Type B pancreatic cell (in vitro differentiated cells): ENCODE measurements around the gene DNMT1. TPM values are rescaled to one million over a fixed set of nuclear protein-coding genes. Genes with fewer than 3 reads are reported as not detected.

ENCODE experiments used
- DNase-seq: peaks from one replicate; pipeline ENCODE4 v3.0.0; 2021; ENCODE audit warnings: mixed read lengths; ENCODE audit not compliant: unreplicated experiment; ENCODE audit errors: extremely low spot score
- H3K27ac Mint-ChIP-seq: 2 replicates; pipeline ENCODE4 v1.8.0; 2021; ENCODE audit warnings: mild to moderate bottlenecking, mixed read lengths
- H3K27me3 Mint-ChIP-seq: 2 replicates; pipeline ENCODE4 v1.8.0; 2021; ENCODE audit warnings: mixed read lengths
- H3K36me3 Mint-ChIP-seq: 2 replicates; pipeline ENCODE4 v1.8.0; 2021; ENCODE audit warnings: mixed read lengths
- H3K4me1 Mint-ChIP-seq: one replicate; pipeline ENCODE4 v1.8.0; 2021; ENCODE audit warnings: mixed read lengths; ENCODE audit not compliant: unreplicated experiment
- H3K4me3 Mint-ChIP-seq: 2 replicates; pipeline ENCODE4 v1.8.0; 2021; ENCODE audit warnings: mild to moderate bottlenecking, mixed read lengths
- H3K9me3 Mint-ChIP-seq: 2 replicates; pipeline ENCODE4 v1.8.0; 2021; ENCODE audit warnings: mixed read lengths
- total RNA-seq: library from RNA; stranded (reverse); gene quantifications from 2 replicates; pipeline ENCODE4 v1.2.1, GENCODE V29; 2021; ENCODE audit warnings: low replicate concordance
- TF ChIP-seq, protein P1 (sequence below): fragments of 200-600 bp; sonication (generic); conservative IDR thresholded peaks from 2 replicates; pipeline ENCODE4 v1.5.0; 2021; ENCODE audit warnings: antibody characterized with exemption, mild to moderate bottlenecking

DNMT1 gene
- total RNA-seq, 1 donor from 2014 or later: 167 TPM

DNA sequence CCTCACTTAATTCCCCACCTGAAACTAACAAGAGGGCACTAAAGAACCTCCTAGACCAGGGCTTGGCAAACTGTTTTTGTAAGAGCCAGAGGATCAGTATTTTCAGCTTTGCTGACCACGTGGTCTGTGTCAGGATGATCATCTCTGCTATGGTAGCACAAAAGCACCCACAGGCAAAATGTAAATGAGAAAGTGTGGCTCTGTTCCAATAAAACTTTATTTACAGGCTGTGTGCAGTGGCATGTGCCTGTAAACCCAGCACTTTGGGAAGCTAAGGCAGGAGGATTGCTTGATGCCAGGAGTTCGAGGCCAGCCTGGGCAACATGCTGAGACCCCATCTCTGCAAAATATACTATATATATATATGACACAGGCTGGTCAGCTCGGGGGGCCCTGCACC is 31.2 kb downstream of the DNMT1 start:
- DNase-seq: no peak
- no peaks in the 10 kb centered on the region for H3K9me3 Mint-ChIP-seq
- TF ChIP-seq, protein P1, sequence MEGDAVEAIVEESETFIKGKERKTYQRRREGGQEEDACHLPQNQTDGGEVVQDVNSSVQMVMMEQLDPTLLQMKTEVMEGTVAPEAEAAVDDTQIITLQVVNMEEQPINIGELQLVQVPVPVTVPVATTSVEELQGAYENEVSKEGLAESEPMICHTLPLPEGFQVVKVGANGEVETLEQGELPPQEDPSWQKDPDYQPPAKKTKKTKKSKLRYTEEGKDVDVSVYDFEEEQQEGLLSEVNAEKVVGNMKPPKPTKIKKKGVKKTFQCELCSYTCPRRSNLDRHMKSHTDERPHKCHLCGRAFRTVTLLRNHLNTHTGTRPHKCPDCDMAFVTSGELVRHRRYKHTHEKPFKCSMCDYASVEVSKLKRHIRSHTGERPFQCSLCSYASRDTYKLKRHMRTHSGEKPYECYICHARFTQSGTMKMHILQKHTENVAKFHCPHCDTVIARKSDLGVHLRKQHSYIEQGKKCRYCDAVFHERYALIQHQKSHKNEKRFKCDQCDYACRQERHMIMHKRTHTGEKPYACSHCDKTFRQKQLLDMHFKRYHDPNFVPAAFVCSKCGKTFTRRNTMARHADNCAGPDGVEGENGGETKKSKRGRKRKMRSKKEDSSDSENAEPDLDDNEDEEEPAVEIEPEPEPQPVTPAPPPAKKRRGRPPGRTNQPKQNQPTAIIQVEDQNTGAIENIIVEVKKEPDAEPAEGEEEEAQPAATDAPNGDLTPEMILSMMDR: no peak
- no peak overlapping the region for H3K4me3 Mint-ChIP-seq
- no peak overlapping the region for H3K27ac Mint-ChIP-seq
- H3K4me1 Mint-ChIP-seq: no peaks in the 10 kb centered on the region
- H3K27me3 Mint-ChIP-seq: no peaks in the 10 kb centered on the region
- peaks cover 7% of the 10 kb centered on the region for H3K36me3 Mint-ChIP-seq

DNA sequence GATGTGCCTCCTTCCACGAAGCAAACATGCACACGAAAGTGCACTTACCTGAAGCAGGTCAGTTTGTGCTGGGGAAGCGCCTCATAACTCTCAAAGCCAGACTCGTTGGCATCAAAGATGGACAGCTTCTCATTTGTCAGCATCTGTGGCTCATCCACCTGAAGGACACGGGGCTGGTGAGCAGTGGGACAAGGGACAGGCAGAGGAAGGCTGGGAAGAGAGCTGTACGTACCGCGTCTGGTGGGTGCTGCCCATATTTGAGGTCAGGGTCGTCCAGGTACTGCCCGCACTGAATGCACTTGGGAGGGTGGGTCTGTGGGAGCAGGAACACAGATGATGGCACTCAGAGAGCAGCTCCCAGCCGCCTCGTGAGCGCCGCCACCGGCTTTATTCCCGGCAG is 35.1 kb downstream of the DNMT1 start:
- H3K4me1 Mint-ChIP-seq: no peaks in the 10 kb centered on the region
- no peak overlapping the region for H3K27ac Mint-ChIP-seq
- H3K36me3 Mint-ChIP-seq: peaks cover 11% of the 10 kb centered on the region
- no peak for DNase-seq
- H3K27me3 Mint-ChIP-seq: no peaks in the 10 kb centered on the region
- TF ChIP-seq, protein P1: no peak
- no peaks in the 10 kb centered on the region for H3K9me3 Mint-ChIP-seq
- no peak overlapping the region for H3K4me3 Mint-ChIP-seq

DNA sequence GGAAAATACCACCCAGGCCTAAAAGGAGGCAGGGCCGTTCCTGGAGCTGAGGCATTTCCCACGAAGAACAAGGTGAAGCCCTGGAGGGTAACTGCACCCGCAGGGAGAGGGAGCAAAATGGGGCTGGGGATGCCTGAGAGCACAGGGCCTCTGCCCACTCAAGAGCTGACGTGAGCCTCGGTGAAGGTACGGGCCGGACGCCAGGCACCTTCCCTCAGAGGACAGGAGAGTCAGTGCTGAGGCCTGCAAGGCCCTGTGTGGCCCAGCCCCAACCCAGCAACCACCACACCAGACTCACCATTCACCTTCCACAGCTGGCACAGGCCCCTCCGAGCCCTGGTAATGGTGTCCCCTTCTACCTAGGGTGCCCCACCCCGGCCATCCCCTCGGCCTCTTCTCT is 36.3 kb downstream of the DNMT1 start:
- Mint-ChIP-seq H3K9me3 (no peaks in the 10 kb centered on the region), H3K27me3 (no peaks in the 10 kb centered on the region), H3K36me3 (peaks cover 17% of the 10 kb centered on the region), H3K4me1 (no peaks in the 10 kb centered on the region), H3K4me3 (no peak overlapping the region), H3K27ac (no peak overlapping the region)
- DNase-seq: no peak
- TF ChIP-seq, protein P1: no peak

DNA sequence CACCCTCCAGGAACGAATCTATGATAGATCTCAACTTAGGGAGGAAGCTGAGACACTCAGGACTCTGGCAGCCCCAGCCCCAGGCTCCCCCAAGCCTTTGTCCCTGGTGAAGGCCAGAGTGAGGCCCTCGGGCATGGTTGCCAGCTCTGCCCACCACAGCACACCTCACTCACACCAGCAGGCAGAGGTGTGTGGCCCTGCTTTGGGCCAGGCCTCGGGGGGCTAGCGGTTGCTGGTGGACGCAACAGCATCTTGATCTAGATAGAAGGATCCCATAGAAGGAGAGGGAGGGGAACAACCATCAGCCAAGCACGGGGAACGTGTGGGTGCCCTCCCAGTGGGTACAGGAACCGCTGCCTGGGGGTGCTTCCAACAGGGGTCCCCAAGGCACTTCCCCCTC is 36.7 kb downstream of the DNMT1 start:
- no peaks in the 10 kb centered on the region for H3K9me3 Mint-ChIP-seq
- no peaks in the 10 kb centered on the region for H3K27me3 Mint-ChIP-seq
- DNase-seq: no peak
- TF ChIP-seq, protein P1: no peak
- no peaks in the 10 kb centered on the region for H3K4me1 Mint-ChIP-seq
- H3K4me3 Mint-ChIP-seq: no peak overlapping the region
- H3K27ac Mint-ChIP-seq: no peak overlapping the region
- peaks cover 19% of the 10 kb centered on the region for H3K36me3 Mint-ChIP-seq

DNA sequence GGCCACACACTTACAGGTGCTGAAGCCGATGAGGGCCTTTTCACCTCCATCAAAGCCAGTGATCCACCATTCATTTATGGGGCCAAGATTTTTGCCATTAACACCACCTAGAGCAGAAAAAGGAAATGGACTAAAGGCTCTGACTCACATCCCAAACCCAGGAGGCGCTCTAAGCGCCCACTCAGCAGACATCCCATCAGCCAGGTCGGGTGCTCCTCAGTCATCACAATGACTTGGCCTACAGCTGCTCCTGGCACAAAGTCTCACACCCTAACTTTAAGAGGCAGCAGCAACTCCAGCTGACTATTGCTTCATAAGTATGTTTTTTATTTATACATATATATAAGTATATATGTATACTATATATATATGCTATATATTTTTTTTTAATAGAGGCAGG is 38.9 kb downstream of the DNMT1 start:
- peaks cover 25% of the 10 kb centered on the region for H3K36me3 Mint-ChIP-seq
- no peak overlapping the region for H3K27ac Mint-ChIP-seq
- H3K4me1 Mint-ChIP-seq: no peaks in the 10 kb centered on the region
- no peaks in the 10 kb centered on the region for H3K27me3 Mint-ChIP-seq
- H3K4me3 Mint-ChIP-seq: no peak overlapping the region
- H3K9me3 Mint-ChIP-seq: no peaks in the 10 kb centered on the region
- DNase-seq: no peak
- TF ChIP-seq, protein P1: no peak

DNA sequence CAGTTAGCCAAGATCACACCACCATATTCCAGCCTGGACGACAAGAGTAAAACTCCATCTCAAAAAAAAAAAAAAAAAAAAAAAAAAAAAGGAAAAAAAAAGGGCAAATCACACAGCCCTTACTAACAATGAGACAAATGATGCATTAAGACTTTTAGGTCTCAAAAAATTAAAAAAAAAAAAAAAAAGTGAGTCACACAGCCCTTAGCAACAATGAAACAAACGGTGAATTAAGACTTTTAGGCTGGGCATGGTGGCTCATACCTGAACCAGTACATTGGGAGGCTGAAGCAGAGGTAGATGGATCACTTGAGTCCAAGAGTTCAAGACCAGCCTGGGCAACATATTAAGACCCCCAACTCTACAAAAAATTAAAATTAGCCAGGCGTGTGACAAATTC is 42.7 kb downstream of the DNMT1 start:
- no peaks in the 10 kb centered on the region for H3K9me3 Mint-ChIP-seq
- H3K4me1 Mint-ChIP-seq: no peaks in the 10 kb centered on the region
- no peak overlapping the region for H3K27ac Mint-ChIP-seq
- no peaks in the 10 kb centered on the region for H3K27me3 Mint-ChIP-seq
- no peak overlapping the region for H3K4me3 Mint-ChIP-seq
- TF ChIP-seq, protein P1: no peak
- H3K36me3 Mint-ChIP-seq: peaks cover 21% of the 10 kb centered on the region
- no peak for DNase-seq
